ENCODE results near the gene SEMA4A.
"Not testable (repeated sequence)": the region's sequence is repeated elsewhere in the genome, so short reads cannot be mapped to it uniquely, and the experiment has no call there.

Gene SEMA4A

GRCh38 chr1:156123356-156124196, 29.8 kb upstream of the SEMA4A start:
- H3K4me2 ChIP-seq (ENCODE audit: low read depth, low read length, poor library complexity, severe bottlenecking): no peak overlapping the region
- H3K79me2 ChIP-seq (ENCODE audit: insufficient read depth, low read length): no peaks in the 10 kb centered on the region
- H3K4me1 ChIP-seq (ENCODE audit: insufficient read depth, low read length, poor library complexity, severe bottlenecking): peaks cover 38% of the 10 kb centered on the region

DNA sequence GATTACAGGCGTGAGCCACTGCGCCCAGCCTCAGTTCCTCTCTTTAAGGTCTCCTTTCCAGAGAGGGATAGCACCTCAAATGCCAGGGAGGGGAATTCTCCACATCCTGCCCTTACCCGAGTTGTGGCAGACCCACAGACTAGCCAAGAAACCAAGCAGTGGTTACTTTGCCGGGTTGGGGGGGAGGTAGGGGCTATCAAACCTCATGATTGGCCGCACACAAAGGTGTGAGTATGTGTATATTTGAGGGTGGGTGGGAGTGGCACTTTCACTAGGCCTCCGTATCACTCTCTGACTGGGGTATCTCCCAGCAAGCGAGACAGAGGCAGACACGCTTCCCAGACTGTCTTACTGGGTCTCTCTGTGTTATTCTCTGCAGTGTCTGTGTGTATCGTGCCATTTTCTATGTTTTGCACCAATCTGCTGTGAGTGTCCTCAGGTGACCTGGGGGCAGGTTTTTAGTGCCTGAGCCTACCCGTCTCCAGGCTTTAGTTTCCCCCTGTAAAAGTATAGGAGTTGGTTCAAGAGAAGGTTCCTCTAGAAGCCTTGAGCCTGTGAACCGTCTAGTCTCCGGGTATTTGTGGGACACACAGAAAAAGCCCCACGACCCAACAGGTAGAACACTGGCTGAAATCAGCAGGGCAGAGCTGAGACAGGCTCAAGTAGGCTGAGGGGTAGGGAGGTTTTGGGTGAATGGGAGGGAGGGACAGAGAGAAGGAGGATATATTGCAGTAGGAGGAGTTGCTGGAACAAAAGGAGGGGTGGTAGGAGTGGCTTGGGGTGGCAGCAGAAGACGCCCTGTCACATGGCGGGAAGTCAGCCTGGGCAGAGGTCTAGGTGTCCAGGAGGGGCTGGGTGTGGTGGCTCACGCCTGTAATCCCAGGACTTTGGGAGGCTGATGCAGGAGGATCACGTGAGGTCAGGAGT, 28.6 kb upstream of the SEMA4A start:
- H2AFZ ChIP-seq (ENCODE audit: low read length): peak overlapping the region; percentile 64; the same call in 1 of the 2 replicates

More at GRCh38 chr1:156123356-156124196, 29.8 kb upstream of the SEMA4A start:
- TF ChIP-seq, protein P1, sequence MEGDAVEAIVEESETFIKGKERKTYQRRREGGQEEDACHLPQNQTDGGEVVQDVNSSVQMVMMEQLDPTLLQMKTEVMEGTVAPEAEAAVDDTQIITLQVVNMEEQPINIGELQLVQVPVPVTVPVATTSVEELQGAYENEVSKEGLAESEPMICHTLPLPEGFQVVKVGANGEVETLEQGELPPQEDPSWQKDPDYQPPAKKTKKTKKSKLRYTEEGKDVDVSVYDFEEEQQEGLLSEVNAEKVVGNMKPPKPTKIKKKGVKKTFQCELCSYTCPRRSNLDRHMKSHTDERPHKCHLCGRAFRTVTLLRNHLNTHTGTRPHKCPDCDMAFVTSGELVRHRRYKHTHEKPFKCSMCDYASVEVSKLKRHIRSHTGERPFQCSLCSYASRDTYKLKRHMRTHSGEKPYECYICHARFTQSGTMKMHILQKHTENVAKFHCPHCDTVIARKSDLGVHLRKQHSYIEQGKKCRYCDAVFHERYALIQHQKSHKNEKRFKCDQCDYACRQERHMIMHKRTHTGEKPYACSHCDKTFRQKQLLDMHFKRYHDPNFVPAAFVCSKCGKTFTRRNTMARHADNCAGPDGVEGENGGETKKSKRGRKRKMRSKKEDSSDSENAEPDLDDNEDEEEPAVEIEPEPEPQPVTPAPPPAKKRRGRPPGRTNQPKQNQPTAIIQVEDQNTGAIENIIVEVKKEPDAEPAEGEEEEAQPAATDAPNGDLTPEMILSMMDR (conservative IDR thresholded peaks at IDR 0.05; ENCODE audit: low read length): peak; percentile 37
- no peak for TF ChIP-seq EZH2phosphoT487 (IDR thresholded peaks at IDR 0.05; ENCODE audit: borderline replicate concordance)
- H2AFZ ChIP-seq (ENCODE audit: low read length): no peak overlapping the region
- H3K27me3 ChIP-seq (ENCODE audit: insufficient read depth, low read length, poor library complexity, severe bottlenecking): no peaks in the 10 kb centered on the region
- no peaks in the 10 kb centered on the region for H3K9me2 ChIP-seq (replicated peaks; ENCODE audit: low read depth, low read length)
- no peaks in the 10 kb centered on the region for H4K20me1 ChIP-seq (ENCODE audit: insufficient read depth, low read length, poor library complexity, severe bottlenecking)
- no peak overlapping the region for H3K4me3 ChIP-seq (ENCODE audit: low read length, poor library complexity, severe bottlenecking)
- peak overlapping the region; percentile 54 for H3K9ac ChIP-seq (ENCODE audit: low read depth, low read length, poor library complexity, severe bottlenecking)
- H3K36me3 ChIP-seq (ENCODE audit: insufficient read depth, low read length): no peaks in the 10 kb centered on the region
- no peaks in the 10 kb centered on the region for H3K9me3 ChIP-seq (ENCODE audit: insufficient read depth, low read depth, low read length)
- no peaks in the 10 kb centered on the region for H3F3A ChIP-seq (ENCODE audit: low read depth)

GRCh38 chr1:156125544-156125943, 27.8 kb upstream of the SEMA4A start:
- not testable (repeated sequence) for H3K9me2 ChIP-seq (replicated peaks; ENCODE audit: low read depth, low read length); H3K79me2 ChIP-seq (ENCODE audit: insufficient read depth, low read length); H3K36me3 ChIP-seq (ENCODE audit: insufficient read depth, low read length); H3F3A ChIP-seq (ENCODE audit: low read depth); H3K27me3 ChIP-seq (ENCODE audit: insufficient read depth, low read length, poor library complexity, severe bottlenecking); H3K9ac ChIP-seq (ENCODE audit: low read depth, low read length, poor library complexity, severe bottlenecking); H3K9me3 ChIP-seq (ENCODE audit: insufficient read depth, low read depth, low read length); H4K20me1 ChIP-seq (ENCODE audit: insufficient read depth, low read length, poor library complexity, severe bottlenecking); H2AFZ ChIP-seq (ENCODE audit: low read length)
- peak overlapping the region; percentile 95 for H3K4me2 ChIP-seq (ENCODE audit: low read depth, low read length, poor library complexity, severe bottlenecking)
- H3K4me3 ChIP-seq (ENCODE audit: low read length, poor library complexity, severe bottlenecking): peak overlapping the region; percentile 77
- H3K4me1 ChIP-seq (ENCODE audit: insufficient read depth, low read length, poor library complexity, severe bottlenecking): peaks cover 38% of the 10 kb centered on the region

More for the DNA sequence above, 28.6 kb upstream of the SEMA4A start:
- no peaks in the 10 kb centered on the region for H3F3A ChIP-seq (ENCODE audit: low read depth)
- no peaks in the 10 kb centered on the region for H4K20me1 ChIP-seq (ENCODE audit: insufficient read depth, low read length, poor library complexity, severe bottlenecking)
- no peak overlapping the region for H3K4me3 ChIP-seq (ENCODE audit: low read length, poor library complexity, severe bottlenecking)
- H3K4me2 ChIP-seq (ENCODE audit: low read depth, low read length, poor library complexity, severe bottlenecking): peak overlapping the region; percentile 33
- no peaks in the 10 kb centered on the region for H3K27me3 ChIP-seq (ENCODE audit: insufficient read depth, low read length, poor library complexity, severe bottlenecking)
- H3K79me2 ChIP-seq (ENCODE audit: insufficient read depth, low read length): no peaks in the 10 kb centered on the region
- no peaks in the 10 kb centered on the region for H3K9me2 ChIP-seq (replicated peaks; ENCODE audit: low read depth, low read length)
- TF ChIP-seq EZH2phosphoT487 (IDR thresholded peaks at IDR 0.05; ENCODE audit: borderline replicate concordance): no peak
- TF ChIP-seq, protein P1 (conservative IDR thresholded peaks at IDR 0.05; ENCODE audit: low read length): no peak
- H3K9me3 ChIP-seq (ENCODE audit: insufficient read depth, low read depth, low read length): no peaks in the 10 kb centered on the region
- peak overlapping the region; percentile 48 for H3K9ac ChIP-seq (ENCODE audit: low read depth, low read length, poor library complexity, severe bottlenecking)
- H3K4me1 ChIP-seq (ENCODE audit: insufficient read depth, low read length, poor library complexity, severe bottlenecking): peaks cover 38% of the 10 kb centered on the region
- no peaks in the 10 kb centered on the region for H3K36me3 ChIP-seq (ENCODE audit: insufficient read depth, low read length)

Measured in Loucy (cell line).